GM12873 (cell line): ENCODE measurements around the gene OSBPL5.

Experiments
- TF ChIP-seq, protein P1 (sequence below): IDR thresholded peaks from 2 replicates; pipeline ENCODE4 v1.5.1; 2012; ENCODE audit warnings: low read depth, mild to moderate bottlenecking, moderate library complexity, low read length, control low read depth; ENCODE audit not compliant: insufficient read depth; ENCODE audit errors: missing control alignments

OSBPL5 gene

DNA sequence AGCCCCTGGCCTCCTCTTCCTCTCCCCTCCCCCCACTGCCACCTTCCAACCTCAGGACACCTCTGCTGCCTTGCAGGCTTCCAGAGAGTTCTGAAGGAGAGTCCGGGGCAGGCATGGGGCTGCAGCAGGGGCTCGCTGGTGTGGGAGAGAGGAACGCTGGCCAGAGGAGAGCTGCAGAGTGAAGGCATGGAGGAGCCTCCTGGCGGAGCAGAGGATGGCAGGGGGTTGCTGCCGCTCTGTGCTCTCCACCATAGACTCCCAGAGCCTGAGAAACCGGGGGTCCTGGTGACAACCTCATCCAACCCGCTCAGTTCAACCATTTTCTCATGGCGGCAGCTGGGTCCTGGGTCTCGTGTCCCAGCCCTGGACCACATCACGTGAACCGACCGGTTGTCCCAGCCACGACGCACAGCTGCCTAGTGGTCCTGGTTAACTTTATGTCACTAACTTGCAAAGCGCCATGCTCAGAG, 36.0 kb upstream of the OSBPL5 start:
- TF ChIP-seq, protein P1, sequence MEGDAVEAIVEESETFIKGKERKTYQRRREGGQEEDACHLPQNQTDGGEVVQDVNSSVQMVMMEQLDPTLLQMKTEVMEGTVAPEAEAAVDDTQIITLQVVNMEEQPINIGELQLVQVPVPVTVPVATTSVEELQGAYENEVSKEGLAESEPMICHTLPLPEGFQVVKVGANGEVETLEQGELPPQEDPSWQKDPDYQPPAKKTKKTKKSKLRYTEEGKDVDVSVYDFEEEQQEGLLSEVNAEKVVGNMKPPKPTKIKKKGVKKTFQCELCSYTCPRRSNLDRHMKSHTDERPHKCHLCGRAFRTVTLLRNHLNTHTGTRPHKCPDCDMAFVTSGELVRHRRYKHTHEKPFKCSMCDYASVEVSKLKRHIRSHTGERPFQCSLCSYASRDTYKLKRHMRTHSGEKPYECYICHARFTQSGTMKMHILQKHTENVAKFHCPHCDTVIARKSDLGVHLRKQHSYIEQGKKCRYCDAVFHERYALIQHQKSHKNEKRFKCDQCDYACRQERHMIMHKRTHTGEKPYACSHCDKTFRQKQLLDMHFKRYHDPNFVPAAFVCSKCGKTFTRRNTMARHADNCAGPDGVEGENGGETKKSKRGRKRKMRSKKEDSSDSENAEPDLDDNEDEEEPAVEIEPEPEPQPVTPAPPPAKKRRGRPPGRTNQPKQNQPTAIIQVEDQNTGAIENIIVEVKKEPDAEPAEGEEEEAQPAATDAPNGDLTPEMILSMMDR = no peak

DNA sequence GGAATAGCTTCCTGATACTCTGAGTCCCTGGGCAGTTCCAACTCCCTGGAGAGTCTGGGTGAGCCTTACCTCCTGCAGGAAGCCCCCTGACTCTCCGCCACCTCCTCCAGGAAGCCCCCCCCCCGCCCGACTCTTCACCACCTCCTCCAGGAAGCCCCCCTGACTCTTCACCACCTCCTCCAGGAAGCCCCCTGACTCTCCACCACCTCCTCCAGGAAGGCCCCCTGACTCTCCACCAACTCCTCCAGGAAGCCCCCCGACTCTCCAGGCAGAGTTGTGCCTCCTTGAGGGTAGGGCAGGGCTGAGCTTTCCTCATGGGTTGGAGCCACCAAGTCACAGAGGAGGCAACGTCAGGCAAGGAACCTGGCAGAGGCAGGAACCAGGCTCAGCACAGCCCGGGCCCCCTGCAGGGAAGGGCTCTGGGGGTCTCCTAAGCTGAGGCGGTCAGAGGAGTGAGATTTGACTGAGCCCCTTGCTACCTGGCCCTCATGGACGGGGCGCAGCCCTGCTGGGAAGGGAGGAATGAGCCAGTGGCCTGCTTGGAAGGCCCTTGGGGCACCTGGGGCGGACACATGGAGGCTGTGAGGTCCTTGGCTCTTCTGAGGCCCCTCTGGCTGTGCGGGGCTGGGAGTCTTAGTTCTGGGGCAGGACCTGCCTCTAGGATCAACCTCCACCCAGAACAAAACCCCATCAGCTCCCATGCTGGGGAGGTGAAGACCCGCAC, 35.4 kb upstream of the OSBPL5 start:
- TF ChIP-seq, protein P1 = no peak

DNA sequence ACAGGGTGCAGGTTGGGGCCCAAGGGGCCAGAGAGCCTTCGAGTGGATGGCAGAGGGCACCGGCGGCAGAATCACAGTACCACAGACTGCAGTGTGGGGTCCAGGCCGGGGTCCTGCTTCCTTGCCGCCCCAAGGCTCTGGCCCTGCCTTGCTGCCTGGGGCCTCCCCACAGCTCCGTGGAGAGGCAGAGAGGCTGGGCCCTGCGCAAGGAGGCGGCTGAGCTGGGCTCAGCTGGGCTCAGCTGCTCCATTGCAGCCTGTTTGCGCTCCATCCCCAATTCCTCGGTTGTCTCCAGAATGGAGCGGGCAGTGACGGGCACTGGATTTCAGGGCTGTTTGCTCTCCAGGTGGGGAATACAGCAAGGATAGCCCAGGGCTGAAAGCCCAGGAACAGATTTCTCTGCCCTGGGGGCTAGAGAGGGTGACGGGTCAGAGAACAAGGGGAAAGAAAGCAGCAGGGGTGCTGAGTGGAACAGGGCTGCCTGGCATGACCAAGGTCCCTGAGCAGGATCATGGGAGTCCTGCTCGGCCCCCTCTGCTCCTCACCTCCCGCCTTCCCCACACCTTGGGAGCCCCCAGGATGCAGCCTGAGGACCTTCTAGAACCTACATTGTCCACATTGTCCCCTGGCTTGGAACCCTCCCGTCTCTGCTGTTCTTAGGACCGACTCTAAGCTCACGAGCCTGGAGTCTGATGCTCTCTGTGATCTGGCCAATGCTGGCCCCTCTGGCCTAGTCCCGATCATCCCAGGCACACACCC, 34.6 kb upstream of the OSBPL5 start:
- TF ChIP-seq, protein P1 = no peak

DNA sequence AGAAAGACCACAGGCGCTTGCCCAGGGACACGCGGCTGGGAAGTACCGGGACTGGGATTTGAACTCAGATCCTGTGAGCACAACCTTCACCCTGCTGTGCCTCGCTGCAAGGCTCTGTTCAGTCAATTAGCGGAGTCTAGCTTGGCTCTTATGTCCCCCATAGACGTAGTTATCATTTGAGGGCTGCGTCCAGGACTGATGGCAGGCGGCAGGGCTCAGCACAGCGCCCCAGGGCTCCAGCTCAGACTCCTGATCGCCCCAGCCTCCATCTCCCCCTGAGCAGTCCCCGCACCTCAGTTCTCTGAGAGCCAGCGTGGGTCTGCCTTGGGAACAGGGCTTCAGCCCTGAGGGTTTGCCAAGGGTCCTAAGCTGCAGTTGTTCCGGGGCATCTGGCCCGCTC, 33.7 kb upstream of the OSBPL5 start:
- TF ChIP-seq, protein P1 = no peak

DNA sequence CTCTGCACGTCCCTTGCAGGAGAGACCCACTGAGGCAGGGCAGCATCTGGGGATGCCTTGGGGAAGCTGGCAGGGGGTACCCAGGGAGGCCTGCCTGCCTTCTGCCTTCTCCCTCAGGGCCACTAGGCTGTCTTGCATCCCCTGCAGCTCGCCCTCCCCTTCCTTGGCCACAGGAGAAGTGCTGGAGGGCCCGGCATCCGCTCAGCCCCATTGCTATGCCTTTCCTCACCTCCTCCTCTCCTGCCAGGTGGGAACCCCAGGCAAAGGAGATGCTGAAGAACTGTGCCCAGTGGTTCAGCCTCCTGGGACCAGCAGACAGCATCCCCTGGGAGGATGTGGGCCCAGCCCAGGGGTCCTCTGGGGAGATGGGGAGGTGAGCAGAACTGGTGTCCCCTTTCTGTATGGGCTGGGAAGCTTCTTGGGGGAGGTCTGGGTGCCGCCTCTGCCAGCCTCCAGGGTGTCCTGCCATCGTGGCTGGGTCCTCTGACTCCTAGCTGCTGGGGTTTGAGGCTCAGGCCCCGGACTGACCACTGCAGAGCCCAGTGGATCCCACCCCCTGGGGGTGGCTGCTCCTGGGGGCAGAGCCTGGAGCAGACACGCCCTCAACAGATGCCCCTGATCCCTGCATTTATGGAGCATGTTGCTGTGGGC, 32.9 kb upstream of the OSBPL5 start:
- TF ChIP-seq, protein P1 = no peak

DNA sequence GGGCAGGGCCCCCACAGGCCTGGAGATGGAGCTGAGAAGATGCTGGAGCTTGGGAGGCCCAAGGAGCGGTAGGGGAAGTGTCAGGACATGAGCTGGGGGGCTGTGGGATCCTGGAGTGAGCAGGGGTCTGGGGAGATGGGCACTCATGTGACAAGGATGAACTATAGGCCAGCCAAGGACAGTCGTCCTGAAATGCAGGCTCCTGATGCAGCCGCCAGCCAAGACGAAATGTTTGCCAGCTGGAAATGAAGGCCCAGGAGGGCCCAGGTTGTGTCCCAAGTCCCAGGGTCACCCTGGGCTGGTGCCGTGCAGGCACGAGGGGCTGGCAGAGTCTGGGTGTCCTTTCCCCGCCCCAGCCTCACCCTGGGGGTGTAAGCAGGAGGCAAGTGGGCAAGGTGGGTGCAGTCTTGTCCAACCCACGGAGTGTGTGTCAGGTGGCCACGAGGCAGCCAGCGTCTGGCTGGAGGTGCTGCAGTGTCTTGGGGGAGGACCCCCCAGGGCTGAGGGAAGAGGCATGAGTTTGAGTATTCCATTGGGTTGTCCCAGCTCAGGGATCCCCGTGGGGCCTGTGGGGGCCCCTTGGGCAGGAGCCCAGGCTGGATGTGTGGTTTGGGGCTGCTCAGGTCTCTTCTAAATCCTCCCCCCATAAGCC, 32.1 kb upstream of the OSBPL5 start:
- TF ChIP-seq, protein P1 = no peak
